ENCODE data around the gene SMARCA1.
A peak's percentile ranks its signal among the peaks of the same experiment; 100 is the strongest.

SMARCA1 gene

GRCh38 chrX:129530410-129530809 is 7.1 kb upstream of the SMARCA1 start:
- no peak for DNase-seq (ENCODE audit: low read depth)

DNA sequence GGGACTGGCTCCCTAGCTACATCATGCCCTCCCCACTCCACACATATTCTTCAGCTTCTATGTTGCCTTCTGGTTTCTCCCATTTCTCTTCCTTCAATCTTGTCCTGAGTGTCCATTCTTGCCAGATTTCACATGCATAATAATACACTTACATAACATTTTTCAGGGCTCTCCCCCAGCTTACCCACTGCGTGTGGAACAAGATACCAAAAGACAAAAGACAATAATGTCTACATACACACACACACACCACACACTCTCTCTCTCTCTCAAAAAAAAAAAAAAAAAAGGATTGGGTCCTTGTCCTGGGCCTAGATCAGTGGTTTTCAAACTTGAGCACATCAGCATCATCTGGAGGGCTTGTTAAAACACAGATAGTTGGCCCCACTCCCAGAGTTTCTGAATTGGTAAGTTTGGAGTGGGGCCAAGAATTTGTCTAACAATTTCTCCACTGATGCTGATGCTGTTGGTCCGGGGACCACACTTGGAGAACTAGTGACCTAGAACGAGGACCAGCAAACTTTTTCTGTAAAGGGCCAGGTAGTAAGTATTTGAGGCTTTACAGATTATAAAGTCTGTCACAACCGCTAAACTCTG is 6.5 kb upstream of the SMARCA1 start:
- no peak for DNase-seq (ENCODE audit: low read depth)

DNA sequence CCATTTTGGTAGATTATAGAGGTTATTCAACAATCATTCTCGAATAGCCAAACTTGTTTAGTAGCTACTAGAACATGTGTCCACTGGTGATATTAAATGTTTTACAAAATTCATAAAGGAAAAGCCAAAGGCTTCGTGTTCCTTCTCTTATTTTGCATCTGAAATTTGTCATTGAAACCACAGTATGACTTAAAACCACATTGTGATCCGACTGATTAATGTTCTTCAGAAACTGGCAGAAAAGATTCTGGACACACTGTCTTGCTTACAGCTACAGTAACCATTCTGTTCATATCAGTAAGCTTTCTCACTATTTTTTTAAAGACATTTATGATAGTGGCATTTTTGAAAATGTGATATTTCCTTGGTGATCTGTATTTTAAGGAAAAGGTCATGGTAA is 2.6 kb upstream of the SMARCA1 start:
- no peak for DNase-seq (ENCODE audit: low read depth)

DNA sequence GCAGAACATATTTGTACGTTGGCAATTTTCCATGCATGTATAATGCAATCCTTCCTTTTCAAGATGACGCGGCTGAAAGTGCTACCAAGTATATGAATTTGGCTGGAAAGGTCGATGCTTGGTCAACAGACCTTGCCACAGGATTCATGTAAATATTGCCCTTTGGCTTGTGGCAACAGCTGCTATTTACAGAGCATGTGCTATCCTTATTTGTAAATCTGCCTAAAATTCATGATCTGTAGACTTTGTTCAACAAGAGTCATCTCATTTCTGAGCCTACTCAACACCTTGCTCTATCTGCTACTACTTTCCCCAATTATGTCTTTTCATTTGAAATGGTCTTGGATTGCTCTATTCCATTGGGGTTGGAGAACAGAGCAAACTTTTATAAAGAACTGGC is 1.9 kb upstream of the SMARCA1 start:
- no peak for DNase-seq (ENCODE audit: low read depth)

DNA sequence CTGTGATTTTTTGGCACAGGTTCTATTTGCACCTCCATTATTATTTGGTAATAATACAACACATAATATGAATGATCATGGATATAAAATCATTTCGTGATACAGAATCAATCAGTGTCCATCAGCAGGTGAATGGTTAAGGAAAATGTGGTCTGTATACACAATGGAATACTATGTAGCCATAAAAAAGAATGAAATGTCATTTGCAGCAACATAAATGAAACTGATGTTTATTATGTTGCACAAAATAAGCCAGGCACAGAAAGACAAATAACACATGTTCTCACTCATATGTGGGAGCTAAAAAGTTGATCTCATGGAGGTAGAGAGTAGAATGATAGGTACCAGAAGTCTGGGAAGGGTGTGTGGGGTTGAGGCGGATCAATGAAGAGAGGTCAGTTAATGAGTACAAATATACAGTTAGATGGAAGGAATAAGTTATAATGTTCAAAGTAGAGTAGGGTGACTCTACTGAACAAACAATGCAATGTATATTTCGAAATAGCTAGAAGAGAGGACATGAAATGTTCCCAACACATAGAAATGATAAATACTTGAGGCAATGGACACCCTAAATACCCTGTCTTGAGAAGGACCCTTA is 1.1 kb upstream of the SMARCA1 start:
- DNase-seq (ENCODE audit: low read depth): no peak

DNA sequence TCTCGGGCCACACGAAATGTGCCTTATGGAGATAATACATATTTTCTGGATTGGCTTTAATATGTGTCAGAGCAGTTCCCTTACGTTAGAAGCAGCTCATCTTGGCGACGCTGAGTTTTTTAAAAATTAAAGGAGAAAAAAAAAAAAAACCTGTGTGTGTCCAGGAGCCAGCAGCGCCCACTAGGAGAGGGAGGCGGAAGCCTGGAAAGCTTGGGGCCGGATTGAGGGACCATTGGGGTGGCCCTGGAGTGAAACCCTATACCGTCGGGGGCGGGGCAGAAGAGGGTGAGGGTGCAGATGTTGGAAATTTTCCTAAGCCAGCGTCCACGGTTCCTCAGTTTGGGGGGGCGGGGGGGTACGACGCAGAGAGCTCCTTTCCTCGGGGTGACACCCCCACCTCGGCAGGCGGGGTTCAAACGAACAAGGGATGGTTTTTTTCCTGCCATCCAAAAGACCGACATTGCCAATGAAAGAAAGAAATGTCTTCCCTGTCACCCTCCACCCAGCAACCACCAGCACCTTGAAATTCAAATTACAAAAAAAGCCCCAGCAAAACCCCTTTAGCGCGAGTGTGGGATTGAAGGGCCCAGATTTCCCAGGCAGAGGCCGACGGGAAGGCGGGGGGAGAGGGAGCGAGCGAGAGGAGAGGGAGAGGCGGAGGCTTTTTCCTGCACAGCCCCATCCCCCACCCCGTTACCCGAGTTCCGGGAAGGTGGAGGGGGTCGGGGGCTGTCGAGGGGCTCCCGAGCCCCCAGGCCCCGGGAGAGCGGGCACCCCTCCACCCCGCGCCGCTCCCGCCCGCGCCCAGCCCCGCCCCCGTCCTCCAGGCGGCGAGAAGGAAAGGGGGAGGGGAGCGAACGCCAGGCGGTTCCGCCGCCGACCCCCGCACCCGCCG is 859 bp downstream of the SMARCA1 start:
- DNase-seq (ENCODE audit: low read depth): peak; percentile 64

DNA sequence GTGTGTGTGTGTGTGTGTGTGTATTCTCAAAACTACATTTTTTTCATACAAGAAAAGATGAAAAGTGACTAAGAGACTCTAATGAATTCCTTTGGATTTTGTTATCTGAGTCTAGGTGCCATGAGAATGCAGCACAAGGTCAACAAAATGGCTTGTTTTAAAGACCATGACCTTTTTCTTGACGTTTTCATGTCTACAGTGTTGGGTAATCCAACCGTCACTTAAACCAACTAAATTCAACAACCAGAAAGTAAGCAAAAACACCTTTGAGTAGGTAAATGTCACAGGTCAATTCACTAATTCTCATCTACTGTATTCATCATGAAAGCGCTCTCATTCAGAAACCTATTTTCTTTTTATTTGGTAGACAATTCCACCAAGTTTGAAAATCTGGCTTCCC is 3.1 kb downstream of the SMARCA1 start:
- DNase-seq (ENCODE audit: low read depth): no peak

DNA sequence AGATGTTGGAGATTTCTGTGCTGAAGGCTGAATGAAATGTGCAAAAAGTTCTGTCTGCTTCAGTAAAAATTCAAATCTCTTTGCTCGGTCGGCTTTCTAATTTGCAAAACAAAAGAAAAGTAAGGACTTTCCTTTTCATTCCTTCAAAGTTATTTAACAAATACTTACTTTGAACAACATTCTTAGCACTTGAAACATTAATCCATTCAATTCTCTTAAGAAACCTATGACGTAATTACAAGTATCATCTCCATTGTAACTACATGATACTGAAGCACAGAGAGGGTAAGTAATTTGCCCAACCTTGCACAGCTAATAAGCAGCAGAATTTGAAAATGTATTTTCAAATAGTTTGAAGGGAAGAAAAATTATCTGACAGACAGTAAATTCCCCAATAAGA is 6.9 kb downstream of the SMARCA1 start:
- no peak for DNase-seq (ENCODE audit: low read depth)

DNA sequence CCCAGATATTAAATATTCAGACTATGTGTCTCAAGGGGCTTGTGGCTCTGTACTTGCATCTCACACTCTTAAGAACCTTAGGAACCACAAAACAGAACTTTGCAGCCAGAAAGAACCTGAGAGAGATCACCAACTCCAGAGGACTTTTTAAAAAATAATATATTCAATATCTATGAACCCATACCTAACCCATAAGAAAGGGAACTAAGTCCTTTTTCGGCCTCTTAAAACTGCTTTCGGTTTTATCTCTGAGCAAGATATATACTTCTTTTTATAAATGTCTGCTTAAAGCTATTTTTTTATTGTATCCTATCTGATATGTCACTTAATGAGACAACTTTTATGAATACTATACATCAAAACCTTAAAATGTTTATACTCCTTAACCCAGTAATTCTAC is 10.9 kb downstream of the SMARCA1 start:
- DNase-seq (ENCODE audit: low read depth): no peak

GRCh38 chrX:129511689-129512088 is 11.6 kb downstream of the SMARCA1 start:
- no peak for DNase-seq (ENCODE audit: low read depth)

DNA sequence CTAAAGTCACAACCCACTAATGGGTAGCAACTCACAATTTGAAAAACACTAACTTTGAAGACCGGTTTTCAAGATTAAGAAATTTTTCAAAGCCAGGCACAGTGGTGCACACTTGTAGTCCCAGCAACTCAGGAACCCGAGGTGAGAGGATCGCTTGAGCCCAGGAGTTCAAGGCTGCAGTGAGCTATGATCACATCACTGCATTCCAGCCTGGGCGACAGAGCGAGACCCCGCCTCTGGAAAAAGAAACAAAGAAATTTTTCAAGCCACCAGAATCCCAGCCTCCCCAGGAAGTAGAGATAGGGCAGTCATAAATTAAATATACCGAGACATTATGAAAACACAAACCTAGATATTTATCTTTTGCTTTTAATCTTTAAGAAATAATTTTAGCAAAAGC is 13.0 kb downstream of the SMARCA1 start:
- no peak for DNase-seq (ENCODE audit: low read depth)

DNA sequence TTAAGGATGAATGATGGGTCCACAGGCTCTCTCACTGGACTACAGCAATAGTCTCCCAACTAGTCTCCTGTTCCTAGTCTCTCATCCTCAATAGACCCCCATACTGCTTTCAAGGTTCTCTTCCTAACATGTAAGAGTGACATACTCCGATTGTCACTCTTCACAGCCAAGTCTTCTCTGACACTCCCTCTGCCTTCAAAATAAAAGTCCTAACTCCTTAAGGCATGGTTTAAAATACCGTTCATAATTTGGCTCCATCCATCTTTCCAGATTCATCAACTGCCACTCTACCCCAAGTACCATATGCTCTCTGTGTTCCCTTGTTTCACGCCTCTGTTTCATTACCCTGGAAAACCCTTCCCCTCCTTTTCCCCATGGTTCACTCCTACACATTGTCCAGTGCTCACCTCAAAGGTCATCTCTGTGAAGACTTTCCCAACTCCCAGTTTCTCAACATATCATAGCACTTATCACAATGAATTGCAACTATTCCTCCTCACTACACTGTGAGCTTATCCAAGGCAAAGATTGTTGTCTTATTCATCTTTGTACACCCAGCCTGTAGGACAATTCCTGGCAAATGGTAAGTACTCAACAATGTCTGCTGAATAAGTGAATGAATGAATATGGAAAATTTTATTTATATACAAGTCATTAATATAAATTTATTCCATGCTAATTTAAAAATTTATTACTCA is 26.0 kb downstream of the SMARCA1 start:
- no peak for DNase-seq (ENCODE audit: low read depth)

- peak; percentile 49 for DNase-seq (ENCODE audit: low read depth)
These were observed 26.7 kb downstream of the SMARCA1 start for GRCh38 chrX:129496625-129497024.

- peak; percentile 60 for DNase-seq (ENCODE audit: low read depth)
These were observed 27.4 kb downstream of the SMARCA1 start for GRCh38 chrX:129495900-129496299.

DNA sequence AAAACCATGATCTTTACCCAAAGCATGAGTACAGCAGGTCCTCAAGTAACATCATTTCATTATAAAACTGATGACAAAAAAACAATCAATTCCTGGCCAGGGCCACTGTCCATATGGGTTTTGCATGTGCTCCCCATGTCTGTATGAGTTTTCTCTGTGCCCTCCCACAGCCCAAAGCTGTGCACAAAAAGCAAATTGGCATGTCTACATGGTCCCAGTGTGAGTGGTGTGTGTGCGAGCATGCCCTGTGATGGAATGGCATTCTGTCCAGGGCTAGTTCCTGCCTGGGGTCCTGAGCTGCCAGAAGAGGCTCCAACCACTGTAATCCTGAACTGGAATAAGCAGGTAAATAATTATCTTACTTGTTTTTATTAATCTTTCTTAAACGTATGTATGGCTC is 28.4 kb downstream of the SMARCA1 start:
- no peak for DNase-seq (ENCODE audit: low read depth)

- DNase-seq (ENCODE audit: low read depth): peak; percentile 66
These were observed 29.6 kb downstream of the SMARCA1 start for GRCh38 chrX:129493643-129494042.

DNA sequence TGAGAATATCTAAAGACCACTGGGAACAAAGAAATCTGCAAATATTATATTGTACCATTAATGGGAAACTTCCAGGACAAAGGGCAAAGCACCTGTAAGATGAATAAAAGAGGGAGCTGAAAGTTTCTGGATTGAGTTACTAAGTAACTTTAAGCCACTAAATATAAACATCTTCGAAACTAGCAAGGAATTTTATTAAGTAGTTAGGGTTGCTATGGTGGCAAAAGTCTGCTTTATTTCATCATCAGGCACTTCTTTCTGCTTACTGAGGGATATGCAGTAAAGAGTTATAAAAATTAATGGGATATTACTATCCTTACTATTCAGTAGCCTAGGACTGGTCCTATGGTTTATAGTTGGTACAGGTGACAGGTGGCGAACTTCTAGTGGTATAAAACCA is 33.0 kb downstream of the SMARCA1 start:
- no peak for DNase-seq (ENCODE audit: low read depth)

GRCh38 chrX:129488359-129488758 is 34.9 kb downstream of the SMARCA1 start:
- no peak for DNase-seq (ENCODE audit: low read depth)

- peak; percentile 15 for DNase-seq (ENCODE audit: low read depth)
These were observed 42.4 kb downstream of the SMARCA1 start for GRCh38 chrX:129480889-129481288.

- peak; percentile 66 for DNase-seq (ENCODE audit: low read depth)
These were observed 44.8 kb downstream of the SMARCA1 start for GRCh38 chrX:129478516-129478915.

- DNase-seq (ENCODE audit: low read depth): peak; percentile 17
These were observed 51.2 kb downstream of the SMARCA1 start for GRCh38 chrX:129472116-129472515.

DNA sequence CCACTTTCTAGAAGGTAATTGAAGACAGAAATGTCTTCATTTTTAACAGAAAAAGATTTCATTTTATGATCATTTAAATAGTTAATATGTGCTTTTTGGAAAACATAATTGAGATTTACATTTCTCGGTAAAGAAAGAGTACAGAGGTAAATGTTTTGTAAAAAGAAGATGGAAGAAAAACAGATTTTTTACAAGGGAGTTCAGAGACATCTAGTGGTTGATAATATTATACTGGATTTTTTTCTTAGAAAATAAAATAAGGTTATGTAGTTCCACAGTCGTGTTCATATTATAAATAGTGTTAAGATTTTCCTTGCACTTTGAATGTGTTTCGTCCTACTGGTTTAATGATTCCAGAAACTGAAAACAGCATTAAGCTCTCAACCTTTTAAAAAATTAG is 60.6 kb downstream of the SMARCA1 start:
- DNase-seq (ENCODE audit: low read depth): no peak

Data from iris pigment epithelial cell (primary cell).